Right cardiac atrium (tissue), 5 donors: ENCODE measurements around the gene DR1. TPM values are rescaled to one million over a fixed set of nuclear protein-coding genes. Genes with fewer than 3 reads are reported as not detected.
"Not testable (repeated sequence)": the region's sequence is repeated elsewhere in the genome, so short reads cannot be mapped to it uniquely, and the experiment has no call there.

ENCODE experiments used
- ATAC-seq, 2 donors: fragments of 200-7000 bp; cut with Tn5 transposase; one replicate each; pipeline versions ENCODE4 v1.8.0 to v1.9.1; 2020; ENCODE audit warnings: moderate library complexity in 2 of 2, mild to moderate bottlenecking in 1 of 2
- DNase-seq, 3 donors: peaks; one replicate each; pipeline ENCODE4 v3.0.0-alpha.2; 2020
- H3K27ac ChIP-seq: one replicate; pipeline ENCODE4 v1.5.1; 2013; ENCODE audit warnings: mild to moderate bottlenecking, low read length, control low read depth, moderate library complexity
- H3K27me3 ChIP-seq: one replicate; pipeline ENCODE4 v1.6.1; 2013; ENCODE audit not compliant: control insufficient read depth, insufficient read depth
- H3K4me1 ChIP-seq: one replicate; pipeline ENCODE4 v1.6.1; 2013; ENCODE audit warnings: low read length; ENCODE audit not compliant: control insufficient read depth, insufficient read depth
- H3K4me3 ChIP-seq: one replicate; pipeline ENCODE4 v1.5.1; 2013; ENCODE audit warnings: low read length, control low read depth
- H3K9me3 ChIP-seq: one replicate; pipeline ENCODE4 v1.6.1; 2013; ENCODE audit warnings: low read length; ENCODE audit not compliant: control insufficient read depth
- WGBS: extraction: QIAGEN DNeasy Blood & Tissue Kit; methylation state at CpG from one replicate; pipeline ENCODE4 v1.1.7; 2013; 5-methylcytosine and 5-hydroxymethylcytosine counted together
- intact Hi-C, 4 donors: fragments of 100-400 bp; cut with DNase I; formaldehyde crosslinking; loops; one replicate each; pipeline versions ENCODE4 v1.11.0 to v1.14.0; 2022 to 2023
- polyA plus RNA-seq: library from polyadenylated mRNA; stranded (reverse); fragments of 200-250 nt; gene quantifications from one replicate; pipeline ENCODE4 v1.2.3, GENCODE V29; 2013
- total RNA-seq, 4 donors: library from RNA; stranded (reverse); fragmentation: NEBNext Ultra II Directional; extraction: Animal tissue kit (Norgen Biotek cat#: 25700); gene quantifications; one replicate each; pipeline ENCODE4 v1.2.1, GENCODE V29; 2021
- donor health status: healthy with polysubstance abuse.
- donor health status: DM: no; HTN: yes; CAD: no.
- donor health status: DM: no; HTN: no; CAD: no.
- donor health status: DM: no; HTN: yes; CAD: no; lungs with severe emphysema.
- donor health status: DM: yes; HTN: yes; CAD: no.

Gene DR1
- total and polyA plus RNA-seq, 5 donors, result 12.0 to 42.6 (median 40.3) TPM

DNA sequence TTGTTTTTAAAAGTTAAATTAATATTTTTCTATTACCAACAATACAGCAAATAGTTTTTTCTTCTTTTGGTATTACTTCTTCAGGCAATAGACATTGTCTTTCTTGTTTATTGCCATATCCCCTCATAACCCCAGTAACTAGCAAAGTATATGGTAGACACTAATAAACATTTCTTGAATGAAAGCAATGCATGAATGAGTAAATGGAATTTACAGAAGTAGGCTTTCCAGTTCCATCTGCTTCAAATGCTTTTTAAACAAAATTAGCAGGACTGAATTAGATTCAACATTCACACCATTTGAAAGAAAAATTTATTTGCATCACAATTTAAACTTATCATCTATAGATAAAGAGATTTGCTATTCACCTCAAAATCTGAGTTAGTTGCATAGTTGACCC lies 5.6 kb upstream of the DR1 start:
- Histone ChIP-seq H3K4me3 (no peak overlapping the region), H3K4me1 (no peaks in the 10 kb centered on the region), H3K27ac (no peak overlapping the region), H3K9me3 (no peaks in the 10 kb centered on the region), H3K27me3 (no peaks in the 10 kb centered on the region)
- intact Hi-C loops, result no loop called here
- no peak for ATAC-seq
- DNase-seq, result no peak

DNA sequence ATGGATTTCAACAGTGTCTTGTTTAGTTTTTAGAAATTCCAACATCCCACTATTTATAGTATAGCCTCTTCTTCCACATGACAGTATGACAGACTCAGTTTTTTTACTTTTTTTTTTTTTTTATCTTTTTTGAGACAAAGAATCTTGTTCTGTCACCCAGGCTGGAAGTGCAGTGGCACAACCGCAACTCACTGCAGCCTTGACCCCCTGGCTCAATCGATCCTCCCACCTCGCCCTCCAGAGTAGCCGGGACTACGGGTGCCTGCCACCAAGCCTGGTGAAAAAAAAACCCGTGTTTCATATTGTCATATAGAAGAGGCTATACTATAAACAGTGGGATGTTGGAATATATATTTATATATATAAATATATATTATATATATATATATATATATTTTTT lies 1.2 kb upstream of the DR1 start:
- Histone ChIP-seq H3K4me1 (no peaks in the 10 kb centered on the region), H3K4me3 (no peak overlapping the region), H3K9me3 (no peaks in the 10 kb centered on the region), H3K27me3 (no peaks in the 10 kb centered on the region), H3K27ac (no peak overlapping the region)
- intact Hi-C loops, result no loop called here
- peak in 1 of 3 donors; percentile 43 for DNase-seq
- ATAC-seq, result no peak
- 89% methylated on average over 6 of the region's 6 CpGs for WGBS

DNA sequence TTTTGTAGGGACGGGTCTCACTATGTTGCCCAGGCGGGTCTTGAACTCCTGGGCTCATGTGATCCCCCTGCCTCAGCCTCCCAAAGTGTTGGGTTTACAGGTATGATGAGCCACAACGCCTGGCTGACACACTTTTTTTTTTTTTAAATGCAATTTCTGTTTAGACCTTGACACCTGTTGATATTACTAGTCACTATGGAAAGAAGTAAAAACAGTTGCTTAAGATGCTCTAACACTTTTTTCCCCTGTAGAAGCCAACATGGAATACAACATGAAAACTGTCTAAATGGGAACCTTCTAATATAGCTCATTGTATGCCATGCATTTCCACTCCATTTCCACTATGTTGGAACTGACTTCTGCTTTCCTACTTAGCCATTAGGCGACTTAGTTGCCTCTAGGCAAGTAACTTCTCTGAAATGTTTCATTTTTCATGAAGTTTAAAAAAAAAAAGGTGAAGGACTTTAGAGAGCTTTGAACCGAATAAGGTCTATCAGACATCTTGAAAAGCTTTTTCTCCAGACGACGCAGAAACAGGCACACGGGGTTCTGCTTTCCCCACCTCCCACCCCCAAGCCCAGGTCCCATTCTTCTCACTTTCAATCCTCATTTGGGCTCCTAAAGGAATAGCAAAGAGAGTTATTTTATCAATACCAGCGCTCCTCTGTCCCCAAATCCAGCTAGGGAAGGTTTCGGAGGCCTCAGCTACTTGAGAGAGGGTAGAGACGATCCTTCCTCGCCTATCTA lies 648 bp upstream of the DR1 start:
- peak overlapping the region; percentile 99 for H3K4me3 ChIP-seq
- intact Hi-C loops, result no loop called here
- WGBS, result 19% methylated on average over 12 of the region's 12 CpGs
- no peaks in the 10 kb centered on the region for H3K4me1 ChIP-seq
- DNase-seq (no peak), ATAC-seq (peak in 1 of 2 donors; percentile 15)
- peak overlapping the region; percentile 90 for H3K27ac ChIP-seq
- H3K9me3 ChIP-seq, result no peaks in the 10 kb centered on the region
- H3K27me3 ChIP-seq, result no peaks in the 10 kb centered on the region

- Histone ChIP-seq H3K4me1 (peaks cover 2% of the 10 kb centered on the region), H3K9me3 (no peaks in the 10 kb centered on the region), H3K27me3 (no peaks in the 10 kb centered on the region), H3K4me3 (peak overlapping the region; percentile 99), H3K27ac (peak overlapping the region; percentile 98)
- no peak for DNase-seq
- under 1% methylated on average over 22 of the region's 22 CpGs for WGBS
- peak; percentile 6 to 9 for ATAC-seq
- intact Hi-C loops, result no loop called here
Observed at GRCh38 chr1:93346421-93346993, 800 bp downstream of the DR1 start.

DNA sequence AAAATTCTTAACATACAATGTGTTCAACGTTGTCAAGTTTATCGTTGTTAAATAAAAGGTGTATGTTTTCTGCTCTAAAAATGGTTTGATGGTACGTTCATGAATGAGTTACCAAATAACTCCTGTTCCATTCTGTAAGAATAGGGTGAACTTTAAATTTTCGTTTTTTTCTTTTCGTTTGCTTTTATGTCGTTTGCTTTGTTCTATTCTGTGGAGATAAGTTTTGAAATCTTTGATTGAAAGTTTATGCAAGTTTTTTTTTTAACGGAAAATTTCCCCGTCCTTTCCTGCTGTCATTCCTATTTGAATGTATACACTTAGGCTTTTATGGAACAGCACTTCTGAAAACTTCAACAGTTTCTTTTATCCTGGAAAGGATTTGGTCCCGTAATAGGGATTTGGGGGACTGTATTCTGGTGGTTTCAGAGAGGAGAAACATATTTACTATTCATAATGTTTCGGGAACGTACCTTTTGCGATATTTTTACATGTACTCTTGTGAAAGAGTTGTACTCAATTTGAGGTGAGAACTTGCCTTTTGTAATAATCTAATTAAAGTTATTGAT lies 1.7 kb downstream of the DR1 start:
- H3K27ac ChIP-seq, result no peak overlapping the region
- ATAC-seq, result no peak
- H3K4me3 ChIP-seq, result peak overlapping the region; percentile 99
- DNase-seq, result no peak
- no peaks in the 10 kb centered on the region for H3K9me3 ChIP-seq
- H3K4me1 ChIP-seq, result peaks cover 2% of the 10 kb centered on the region
- 4% methylated on average over 12 of the region's 12 CpGs for whole genome bisulfite sequencing
- no peaks in the 10 kb centered on the region for H3K27me3 ChIP-seq
- intact Hi-C loops, result no loop called here

GRCh38 chr1:93348104-93348728 lies 2.5 kb downstream of the DR1 start:
- no peak for ATAC-seq
- H3K4me1 ChIP-seq, result peaks cover 4% of the 10 kb centered on the region
- H3K27ac ChIP-seq, result no peak overlapping the region
- H3K9me3 ChIP-seq, result no peaks in the 10 kb centered on the region
- no peak for DNase-seq
- peak overlapping the region; percentile 99 for H3K4me3 ChIP-seq
- intact Hi-C loops, result no loop called here
- no peaks in the 10 kb centered on the region for H3K27me3 ChIP-seq
- under 1% methylated on average over 2 of the region's 2 CpGs for WGBS

GRCh38 chr1:93349231-93350135 lies 3.8 kb downstream of the DR1 start:
- H3K4me3 ChIP-seq, result peak overlapping the region; percentile 41
- DNase-seq, result no peak
- H3K4me1 ChIP-seq, result peaks cover 4% of the 10 kb centered on the region
- no peak overlapping the region for H3K27ac ChIP-seq
- no peak for ATAC-seq
- intact Hi-C loops, result no loop called here
- no peaks in the 10 kb centered on the region for H3K27me3 ChIP-seq
- WGBS, result 52% methylated on average over 7 of the region's 7 CpGs
- no peaks in the 10 kb centered on the region for H3K9me3 ChIP-seq

DNA sequence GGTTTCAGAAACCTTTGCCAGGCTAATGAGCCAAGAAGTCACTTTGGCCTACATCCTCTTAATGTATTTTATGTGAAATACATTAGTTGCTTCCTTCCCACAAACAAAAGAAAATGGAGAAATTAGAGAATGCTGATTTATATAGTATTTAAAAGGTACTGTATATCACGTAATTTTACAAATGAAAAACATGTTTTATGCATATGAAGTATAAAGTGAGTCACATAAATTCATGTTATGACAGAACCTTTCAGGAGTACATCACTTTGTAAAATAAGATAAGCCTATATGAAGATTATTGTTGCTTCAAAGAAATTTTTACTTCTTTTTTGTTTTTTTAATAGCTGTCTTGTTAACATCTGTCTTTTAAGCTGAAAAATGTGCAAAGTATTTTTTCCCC lies 4.6 kb downstream of the DR1 start:
- Histone ChIP-seq H3K9me3 (no peaks in the 10 kb centered on the region), H3K27me3 (no peaks in the 10 kb centered on the region), H3K4me3 (no peak overlapping the region), H3K4me1 (peaks cover 4% of the 10 kb centered on the region), H3K27ac (no peak overlapping the region)
- ATAC-seq (no peak), DNase-seq (no peak)
- WGBS, result 98% methylated on average over 1 of the region's 1 CpG
- intact Hi-C loops, result no loop called here

DNA sequence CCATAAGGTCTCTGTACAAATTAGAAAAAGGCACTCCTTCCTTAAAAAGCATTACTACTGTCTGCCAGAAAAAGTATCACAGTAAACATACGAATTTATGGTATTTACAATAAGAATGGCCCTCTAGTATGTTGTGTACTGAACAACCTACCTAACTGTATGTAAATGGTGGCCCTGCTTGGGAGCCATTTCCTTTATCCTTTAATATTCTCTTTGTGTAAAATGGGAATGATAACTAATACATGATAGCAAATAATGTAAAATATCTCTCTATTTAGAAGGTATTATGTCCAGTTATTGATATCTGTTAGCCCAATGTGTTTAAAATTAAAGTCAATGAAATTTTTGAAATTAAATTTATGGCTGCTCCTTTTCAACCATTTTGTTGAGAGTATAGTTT lies 5.2 kb downstream of the DR1 start:
- H3K27ac ChIP-seq, result no peak overlapping the region
- DNase-seq, result no peak
- H3K9me3 ChIP-seq, result no peaks in the 10 kb centered on the region
- no peaks in the 10 kb centered on the region for H3K27me3 ChIP-seq
- no peak for ATAC-seq
- no peak overlapping the region for H3K4me3 ChIP-seq
- WGBS, result 75% methylated on average over 1 of the region's 1 CpG
- peaks cover 4% of the 10 kb centered on the region for H3K4me1 ChIP-seq
- intact Hi-C loops, result no loop called here

DNA sequence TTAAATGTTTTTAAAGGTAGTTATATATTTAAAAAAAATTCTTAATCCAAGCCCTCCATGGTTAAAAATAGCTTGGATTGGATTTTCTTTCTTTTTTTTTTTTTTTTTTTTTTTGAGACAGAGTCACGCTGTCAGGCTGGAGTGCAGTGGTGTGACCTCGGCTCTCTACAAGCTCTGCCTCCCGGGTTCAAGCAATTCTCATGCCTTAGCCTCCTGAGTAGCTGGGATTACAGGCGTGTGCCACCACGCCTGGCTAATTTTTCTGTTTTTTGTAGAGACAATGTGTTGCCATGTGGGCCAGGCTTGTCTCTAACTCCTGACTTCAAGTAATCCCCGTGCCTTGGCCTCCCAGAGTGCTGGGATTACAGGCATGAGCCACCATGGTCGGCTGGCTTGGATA lies 5.6 kb downstream of the DR1 start:
- intact Hi-C loops, H3K9me3 ChIP-seq, H3K4me1 ChIP-seq, H3K4me3 ChIP-seq, H3K27ac ChIP-seq, ATAC-seq, H3K27me3 ChIP-seq, DNase-seq: not testable (repeated sequence)
- 80% methylated on average over 7 of the region's 7 CpGs for WGBS
